ENCODE data around the gene CDH24. TPM values are rescaled to one million over a fixed set of nuclear protein-coding genes. Genes with fewer than 3 reads are reported as not detected.

The CDH24 gene
- total RNA-seq: 5.9 TPM

DNA sequence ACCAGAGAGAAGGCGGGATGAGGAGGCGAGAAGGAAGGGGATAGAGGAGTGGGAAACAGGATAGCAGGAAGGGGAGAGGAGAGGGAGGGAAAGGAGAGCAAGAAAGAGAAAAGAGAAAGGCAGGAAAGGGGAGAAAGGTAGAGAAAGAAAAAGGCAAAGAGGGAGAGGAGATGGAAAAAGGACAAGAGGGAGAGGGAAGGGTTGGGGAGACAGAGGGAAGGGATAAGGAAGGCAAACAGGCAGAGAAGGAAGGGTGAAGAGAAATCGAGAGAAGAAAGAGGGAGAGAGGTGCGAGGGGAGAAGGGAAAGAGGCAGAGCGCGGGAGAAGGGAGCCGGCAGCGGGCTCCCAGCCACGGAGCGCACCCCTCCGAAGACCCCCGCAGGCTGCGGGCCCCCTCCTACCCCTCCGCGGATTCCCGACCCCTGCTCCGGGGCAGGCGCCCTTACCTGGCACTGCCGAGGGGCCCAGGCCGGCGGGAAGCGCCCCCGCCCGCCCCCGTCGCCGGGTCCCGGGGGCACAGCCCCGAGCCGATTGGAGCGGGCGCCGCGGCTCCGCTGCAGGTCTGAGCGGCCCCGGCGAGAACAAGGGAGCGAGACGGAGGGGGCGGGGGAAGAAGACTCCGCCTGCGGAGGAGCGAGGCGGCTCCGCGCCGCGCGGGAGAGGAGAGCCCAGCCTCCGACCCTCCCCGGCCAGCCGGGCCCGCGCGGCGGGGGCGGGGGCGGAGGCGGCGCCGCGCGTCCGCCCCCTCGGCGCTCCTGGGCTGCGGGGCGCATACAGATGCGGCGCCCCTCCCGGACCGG, at the start of gene CDH24:
Gene CDH24, minus strand, starts transcription at position 565 of the 801 bp plus-strand sequence. CDS start 1,787 bp downstream, outside the sequence.
- peak in 1 of 2 donors; percentile 83 for DNase-seq (ENCODE audit: low spot score in 2 of 2)
- peaks cover 3 to 21% of the 10 kb centered on the region in 2 donors for H3K4me1 ChIP-seq
- H3K9me3 ChIP-seq: no peaks in the 10 kb centered on the region
- H3K4me3 ChIP-seq: peak within 1 kb of the TSS; percentile 60 to 95
- H3K27ac ChIP-seq: peak within 1 kb of the TSS in 1 of 2 donors; percentile 73
- no peaks in the 10 kb centered on the region for H3K27me3 ChIP-seq
- peaks cover 31 to 35% of the 10 kb centered on the region in 2 donors for H3K36me3 ChIP-seq
- TF ChIP-seq CTCF (IDR thresholded peaks at IDR 0.05): no peak
- intact Hi-C loops (cut with DNase I): loop anchor here (5.0 to 10.0 kb wide), 2 partner anchors 125 to 502 kb away; no protein-coding TSS in a partner anchor

GRCh38 chr14:23106747-23107045, 49.4 kb upstream of the CDH24 start:
- intact Hi-C loops (cut with DNase I): no loop called here
- no peak for TF ChIP-seq CTCF (IDR thresholded peaks at IDR 0.05)
- Histone ChIP-seq H3K9me3 (no peaks in the 10 kb centered on the region), H3K27me3 (no peaks in the 10 kb centered on the region), H3K36me3 (no peaks in the 10 kb centered on the region), H3K4me1 (no peaks in the 10 kb centered on the region), H3K27ac (no peak overlapping the region), H3K4me3 (no peak overlapping the region)
- no peak for DNase-seq (ENCODE audit: low spot score in 2 of 2)

DNA sequence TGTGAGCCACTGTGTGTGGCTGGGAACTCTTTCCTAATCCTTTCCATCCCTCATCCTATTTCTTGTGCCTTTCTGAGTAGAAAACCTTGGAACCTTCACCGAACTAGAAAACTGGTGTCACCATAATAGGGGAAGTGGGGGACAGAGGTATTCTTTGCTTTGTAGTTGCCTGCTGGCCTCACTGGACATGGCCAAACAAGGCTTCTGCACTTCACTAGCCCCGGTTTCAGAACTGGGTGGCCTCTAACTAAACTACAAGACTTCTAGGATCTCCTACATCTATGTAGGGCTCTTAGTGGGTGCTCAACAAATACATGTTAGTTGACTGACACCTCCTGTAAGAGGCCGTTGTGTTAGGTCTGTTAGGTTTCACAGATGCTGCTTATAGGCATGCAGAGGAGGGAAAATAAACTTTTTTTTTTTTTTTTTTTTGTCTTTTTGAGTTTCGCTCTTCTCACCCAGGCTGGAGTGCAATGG, 48.1 kb upstream of the CDH24 start:
- H3K27ac ChIP-seq: no peak overlapping the region
- TF ChIP-seq CTCF (IDR thresholded peaks at IDR 0.05): no peak

DNA sequence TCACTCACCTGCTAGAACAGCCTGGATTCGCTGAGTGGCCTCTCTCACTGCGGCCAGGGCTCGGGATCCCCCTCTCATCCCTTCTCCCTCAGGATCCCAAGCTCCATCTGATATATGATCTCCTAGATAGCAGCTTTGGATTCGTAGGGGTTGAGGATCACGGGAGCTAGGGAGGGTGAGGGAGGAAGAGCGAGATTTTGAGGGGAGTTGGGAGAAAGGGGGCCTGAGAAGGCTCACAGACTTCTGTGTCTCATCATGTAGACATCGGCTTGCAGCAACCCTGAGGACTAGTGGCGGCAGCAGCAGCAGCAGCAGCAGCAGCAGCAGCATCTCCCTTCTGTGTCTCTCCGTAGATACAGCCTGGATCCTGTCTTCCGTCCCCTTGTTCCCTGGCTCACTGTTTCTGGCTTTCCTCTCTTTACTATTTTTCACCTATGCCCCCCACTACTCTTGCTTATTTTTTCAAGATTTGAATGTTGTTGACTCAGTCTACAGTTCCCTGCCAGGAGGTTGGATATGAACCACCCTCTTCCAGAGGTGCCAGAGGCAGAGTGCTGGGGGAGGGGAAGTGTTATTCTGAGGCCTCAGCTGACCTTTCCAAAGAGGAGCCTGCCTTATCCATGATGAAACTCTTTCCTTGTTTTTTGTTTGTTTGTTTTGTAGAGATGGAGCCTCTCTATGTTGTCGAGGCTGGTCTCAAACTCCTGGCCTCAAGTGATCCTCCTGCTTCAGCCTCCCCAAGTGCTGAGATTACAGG, 47.4 kb upstream of the CDH24 start, which contains the start of gene CIROP:
Gene CIROP, minus strand, starts transcription at position 399 of the 757 bp plus-strand sequence. Its CDS starts 69 bp downstream, at position 330.
- H3K27ac ChIP-seq: no peak within 1 kb of the TSS
- DNase-seq (ENCODE audit: low spot score in 2 of 2): peak in 1 of 2 donors; percentile 30
- intact Hi-C loops (cut with DNase I): no loop called here
- no peaks in the 10 kb centered on the region for H3K27me3 ChIP-seq
- no peaks in the 10 kb centered on the region for H3K9me3 ChIP-seq
- no peak for TF ChIP-seq CTCF (IDR thresholded peaks at IDR 0.05)
- H3K36me3 ChIP-seq: no peaks in the 10 kb centered on the region
- H3K4me1 ChIP-seq: no peaks in the 10 kb centered on the region
- H3K4me3 ChIP-seq: no peak within 1 kb of the TSS

More for the DNA sequence above, 48.1 kb upstream of the CDH24 start:
- no peak overlapping the region for H3K4me3 ChIP-seq
- no peaks in the 10 kb centered on the region for H3K36me3 ChIP-seq
- DNase-seq (ENCODE audit: low spot score in 2 of 2): no peak
- H3K9me3 ChIP-seq: no peaks in the 10 kb centered on the region
- H3K27me3 ChIP-seq: no peaks in the 10 kb centered on the region
- intact Hi-C loops (cut with DNase I): no loop called here
- H3K4me1 ChIP-seq: no peaks in the 10 kb centered on the region

DNA sequence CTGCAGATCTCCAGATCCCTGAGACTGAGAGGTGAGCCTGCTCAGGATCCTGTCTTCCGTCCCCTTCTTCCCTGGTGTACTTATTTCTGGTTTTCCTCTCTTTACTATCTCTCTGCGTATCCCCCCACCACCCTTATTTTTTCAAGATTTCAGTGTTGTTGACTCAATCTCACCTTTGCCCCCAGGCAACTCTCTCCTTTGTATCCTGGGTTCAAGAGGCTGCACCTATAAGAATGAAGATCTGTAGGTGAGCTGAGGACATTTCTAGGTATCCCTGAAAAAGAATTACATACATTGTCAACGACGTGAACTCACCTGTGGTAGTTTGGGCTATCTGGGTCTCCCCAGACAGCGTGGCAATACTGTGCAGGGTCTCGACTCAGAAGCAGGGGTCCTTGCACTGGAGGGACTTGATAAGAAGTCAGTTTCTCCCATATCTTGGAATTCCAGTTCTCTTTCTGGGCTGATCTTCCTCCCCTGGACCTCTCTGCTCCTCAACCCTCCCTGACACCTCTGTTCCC, 46.8 kb upstream of the CDH24 start:
- no peak for TF ChIP-seq CTCF (IDR thresholded peaks at IDR 0.05)
- Histone ChIP-seq H3K9me3 (no peaks in the 10 kb centered on the region), H3K4me1 (no peaks in the 10 kb centered on the region), H3K4me3 (no peak overlapping the region), H3K36me3 (peaks cover 1 to 4% of the 10 kb centered on the region in 2 donors), H3K27me3 (no peaks in the 10 kb centered on the region), H3K27ac (no peak overlapping the region)
- intact Hi-C loops (cut with DNase I): no loop called here
- DNase-seq (ENCODE audit: low spot score in 2 of 2): no peak
